NT2/D1 (cell line): Measurements from ENCODE around the gene MDM2.
"Not testable (repeated sequence)": the region's sequence is repeated elsewhere in the genome, so short reads cannot be mapped to it uniquely, and the experiment has no call there.

Source experiments
- DNase-seq: peaks from one replicate; pipeline ENCODE4 v3.0.0-alpha.2; 2011; ENCODE audit warnings: low read depth, low spot score
- H3K27me3 ChIP-seq: 2 replicates; pipeline ENCODE4 v1.6.0; 2011; ENCODE audit warnings: mild to moderate bottlenecking; ENCODE audit not compliant: insufficient read length, insufficient read depth
- H3K36me3 ChIP-seq: 2 replicates; pipeline ENCODE4 v1.6.1; 2011; ENCODE audit warnings: mild to moderate bottlenecking, low read length, mixed read lengths; ENCODE audit not compliant: insufficient read depth, insufficient read length
- H3K4me1 ChIP-seq: 2 replicates; pipeline ENCODE4 v1.5.1; 2011; ENCODE audit not compliant: insufficient read depth, insufficient read length
- H3K4me3 ChIP-seq: 2 replicates; pipeline ENCODE4 v1.5.1; 2011; ENCODE audit warnings: low read depth; ENCODE audit not compliant: insufficient read length
- H3K9ac ChIP-seq: 2 replicates; pipeline ENCODE4 v1.6.0; 2011; ENCODE audit warnings: low read depth; ENCODE audit not compliant: insufficient read length
- H3K9me3 ChIP-seq: 2 replicates; pipeline ENCODE4 v1.5.1; 2011; ENCODE audit warnings: mild to moderate bottlenecking, low read length; ENCODE audit not compliant: insufficient read depth
- SUZ12 ChIP-seq: IDR thresholded peaks from 2 replicates; pipeline ENCODE4 v1.6.1; 2011; ENCODE audit not compliant: insufficient read length, insufficient read depth; ENCODE audit errors: extremely low read depth
- YY1 ChIP-seq: IDR thresholded peaks from 2 replicates; pipeline ENCODE4 v1.6.1; 2011; ENCODE audit not compliant: insufficient read length, insufficient read depth
- ZNF274 ChIP-seq: IDR thresholded peaks from 2 replicates; pipeline ENCODE4 v1.6.1; 2011; ENCODE audit warnings: mild to moderate bottlenecking, low read depth, low read length

Gene MDM2

DNA sequence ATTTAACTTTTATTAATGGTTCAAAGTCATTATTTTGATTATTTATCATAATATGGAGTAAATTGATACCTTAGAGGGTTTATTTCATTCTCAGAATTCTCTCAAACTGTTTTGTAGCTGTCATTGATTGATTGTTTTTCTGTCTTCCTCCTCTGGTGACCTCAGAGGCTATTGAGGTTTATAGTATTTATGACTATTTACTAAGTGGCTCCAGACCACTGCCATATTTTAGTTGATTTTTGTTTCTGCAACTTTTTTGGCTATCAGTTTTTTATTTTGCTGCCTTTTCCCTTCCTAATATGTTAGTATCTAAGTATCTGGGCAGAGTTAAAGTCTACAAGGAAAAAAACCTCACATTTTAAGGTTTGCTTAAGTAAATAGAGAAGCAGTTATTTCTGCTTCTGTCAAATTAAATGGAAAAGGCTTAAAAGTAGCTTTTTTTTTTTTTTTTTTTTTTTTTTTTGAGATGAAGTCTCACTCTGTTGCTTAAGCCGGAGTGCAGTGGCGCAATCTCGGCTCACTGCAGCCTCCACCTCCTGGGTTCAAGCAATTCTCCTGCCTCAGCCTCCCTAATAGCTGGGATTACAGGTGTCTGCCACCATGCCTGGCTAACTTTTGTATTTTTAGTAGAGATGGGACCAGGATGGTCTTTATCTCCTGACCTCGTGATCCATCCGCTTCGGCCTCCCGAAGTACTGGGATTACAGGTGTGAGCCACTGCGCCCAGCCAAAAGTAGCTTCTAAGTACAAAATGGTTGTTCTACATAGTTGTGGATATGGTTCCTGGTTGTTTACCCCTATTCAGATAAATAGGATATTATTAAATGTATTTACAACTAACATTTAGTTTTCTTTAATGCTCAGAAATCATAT is 8.2 kb downstream of the MDM2 start:
- DNase-seq: no peak
- Histone ChIP-seq H3K4me1 (no peaks in the 10 kb centered on the region), H3K36me3 (peaks cover 93% of the 10 kb centered on the region), H3K27me3 (no peaks in the 10 kb centered on the region), H3K4me3 (no peak overlapping the region), H3K9me3 (no peaks in the 10 kb centered on the region), H3K9ac (no peak overlapping the region)
- TF ChIP-seq ZNF274 (no peak), YY1 (no peak), SUZ12 (no peak)

DNA sequence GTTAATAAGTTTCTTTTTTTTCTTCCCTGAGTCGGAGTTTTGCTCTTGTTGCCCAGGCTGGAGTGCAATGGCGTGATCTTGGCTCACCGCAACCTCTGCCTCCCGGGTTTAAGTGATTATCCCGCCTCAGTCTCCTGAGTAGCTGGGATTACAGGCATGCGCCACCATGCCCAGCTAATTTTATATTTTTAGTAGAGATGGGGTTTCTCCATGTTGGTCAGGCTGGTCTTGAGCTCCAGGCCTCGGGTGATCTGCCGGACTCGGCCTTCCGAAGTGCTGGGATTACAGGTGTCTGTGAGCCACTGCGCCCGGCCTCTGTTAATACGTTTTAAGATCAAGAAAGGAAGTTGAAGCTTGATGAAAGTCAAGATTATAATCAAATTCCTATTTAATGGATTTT is 11.5 kb downstream of the MDM2 start:
- not testable (repeated sequence) for H3K9me3 ChIP-seq, DNase-seq, H3K9ac ChIP-seq, H3K4me3 ChIP-seq, H3K27me3 ChIP-seq, H3K4me1 ChIP-seq
- peaks cover 92% of the 10 kb centered on the region for H3K36me3 ChIP-seq

DNA sequence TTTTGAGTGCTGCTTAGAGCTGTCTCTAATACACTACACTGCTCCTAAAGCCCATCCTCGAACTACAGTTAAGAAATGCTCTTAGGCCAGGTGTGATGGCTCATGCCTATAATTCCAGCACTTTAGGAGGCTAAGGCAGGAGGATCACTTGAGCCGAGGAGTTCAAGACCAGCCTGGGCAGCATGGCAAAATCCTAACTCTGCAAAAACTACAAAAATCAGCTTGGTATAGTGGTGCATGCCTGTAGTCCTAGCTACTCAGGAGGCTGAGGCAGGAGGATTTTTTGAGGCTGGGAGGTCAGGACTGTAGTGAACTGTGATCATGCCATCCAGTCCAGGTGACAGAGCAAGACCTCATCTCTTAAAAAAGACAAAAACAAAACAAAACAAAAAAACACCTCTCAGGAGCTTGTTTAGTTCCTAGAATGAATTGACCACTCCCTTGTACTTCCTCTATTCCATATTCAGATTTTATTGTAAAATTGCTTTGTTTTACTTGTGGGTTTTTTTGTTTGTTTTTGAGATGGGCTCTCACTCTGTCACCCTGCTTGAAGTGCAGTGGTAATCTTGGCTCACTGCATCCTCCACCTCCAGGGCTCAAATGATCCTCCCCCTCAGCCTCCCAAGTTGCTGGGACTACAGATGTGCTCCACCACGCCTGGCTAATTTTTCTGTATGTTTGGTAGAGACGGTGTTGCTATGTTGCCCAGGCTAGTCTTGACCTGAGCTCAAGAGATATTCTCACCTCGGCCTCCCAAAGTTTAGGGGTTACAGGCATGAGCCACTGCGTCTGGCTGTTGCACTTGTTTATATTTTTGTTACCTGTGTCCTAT is 13.6 kb downstream of the MDM2 start:
- TF ChIP-seq SUZ12: no peak
- no peak for TF ChIP-seq ZNF274
- TF ChIP-seq YY1: no peak
- no peaks in the 10 kb centered on the region for H3K4me1 ChIP-seq
- H3K9ac ChIP-seq: no peak overlapping the region
- peaks cover 90% of the 10 kb centered on the region for H3K36me3 ChIP-seq
- no peaks in the 10 kb centered on the region for H3K27me3 ChIP-seq
- H3K9me3 ChIP-seq: no peaks in the 10 kb centered on the region
- no peak for DNase-seq
- H3K4me3 ChIP-seq: no peak overlapping the region

DNA sequence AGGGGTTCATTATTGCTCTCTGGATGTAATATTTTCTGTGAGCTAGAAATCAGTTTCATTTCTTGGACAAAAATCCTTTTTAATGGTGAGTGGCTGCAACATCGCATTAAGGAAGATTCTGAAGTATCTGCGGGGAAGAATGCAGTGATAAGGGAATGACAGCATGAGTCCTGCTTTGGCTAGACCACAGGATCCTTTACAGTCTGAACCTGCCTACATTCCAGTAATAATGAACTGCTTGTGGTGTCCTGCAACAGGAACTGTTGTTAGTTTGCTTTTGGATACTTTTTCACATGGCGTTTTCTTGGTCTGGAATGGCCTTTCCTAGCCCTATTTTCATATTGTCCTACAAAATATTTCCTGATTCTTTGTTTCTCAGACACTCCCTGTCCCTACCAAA is 15.7 kb downstream of the MDM2 start:
- DNase-seq: no peak
- TF ChIP-seq SUZ12: no peak
- no peak for TF ChIP-seq YY1
- TF ChIP-seq ZNF274: no peak
- no peak overlapping the region for H3K4me3 ChIP-seq
- no peak overlapping the region for H3K9ac ChIP-seq
- H3K9me3 ChIP-seq: no peaks in the 10 kb centered on the region
- H3K27me3 ChIP-seq: no peaks in the 10 kb centered on the region
- H3K4me1 ChIP-seq: no peaks in the 10 kb centered on the region
- peaks cover 89% of the 10 kb centered on the region for H3K36me3 ChIP-seq

DNA sequence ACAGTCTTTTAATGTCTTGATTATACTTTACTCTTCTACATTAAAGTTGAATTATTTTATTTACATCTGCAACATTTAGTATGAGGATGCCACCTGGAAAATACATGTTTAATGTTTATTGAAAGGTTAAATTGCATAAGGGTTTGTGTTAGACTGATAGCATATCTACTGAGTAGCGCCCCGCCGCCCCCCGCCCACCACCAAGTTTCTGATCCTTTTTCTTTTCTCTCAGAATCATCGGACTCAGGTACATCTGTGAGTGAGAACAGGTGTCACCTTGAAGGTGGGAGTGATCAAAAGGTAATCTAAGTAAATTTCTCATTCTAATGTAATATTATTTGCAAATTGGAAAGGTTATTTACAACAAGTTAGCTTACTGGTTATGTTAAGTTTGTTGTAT is 16.2 kb downstream of the MDM2 start:
- TF ChIP-seq SUZ12: no peak
- no peak for TF ChIP-seq ZNF274
- no peak for TF ChIP-seq YY1
- H3K36me3 ChIP-seq: peaks cover 89% of the 10 kb centered on the region

DNA sequence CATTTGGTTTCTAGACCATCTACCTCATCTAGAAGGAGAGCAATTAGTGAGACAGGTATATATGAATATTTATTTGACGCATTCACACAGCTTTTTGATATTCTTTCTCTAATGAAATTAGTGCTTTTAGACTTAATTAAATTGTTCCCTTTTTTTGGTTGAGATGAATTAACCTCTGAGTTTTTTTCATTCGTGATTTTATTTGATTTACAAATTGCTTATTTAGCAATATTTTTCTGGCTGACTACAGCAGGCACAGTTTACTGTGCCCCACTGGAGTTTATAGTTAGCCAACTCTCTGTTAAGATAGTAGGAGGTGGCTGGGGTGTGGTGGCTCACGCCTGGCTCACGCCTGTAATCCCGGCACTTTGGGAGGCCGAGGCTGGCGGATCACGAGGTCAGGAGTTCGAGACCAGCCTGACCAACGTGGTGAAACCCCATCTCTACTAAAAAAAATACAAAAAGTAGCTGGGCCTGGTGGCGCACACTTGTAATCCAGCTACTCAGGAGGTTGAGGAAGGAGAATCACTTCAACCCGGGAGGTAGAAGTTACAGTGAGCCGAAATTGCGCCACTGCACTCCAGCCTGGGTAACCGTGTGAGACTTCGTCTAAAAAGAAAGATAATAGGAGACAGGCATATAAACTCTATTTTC is 16.7 kb downstream of the MDM2 start:
- H3K9ac ChIP-seq: no peak overlapping the region
- no peak overlapping the region for H3K4me3 ChIP-seq
- no peak for DNase-seq
- no peaks in the 10 kb centered on the region for H3K27me3 ChIP-seq
- H3K4me1 ChIP-seq: no peaks in the 10 kb centered on the region
- no peak for TF ChIP-seq YY1
- no peak for TF ChIP-seq SUZ12
- TF ChIP-seq ZNF274: no peak
- H3K36me3 ChIP-seq: peaks cover 89% of the 10 kb centered on the region
- no peaks in the 10 kb centered on the region for H3K9me3 ChIP-seq

More for the DNA sequence above, 16.2 kb downstream of the MDM2 start:
- H3K9me3 ChIP-seq: no peaks in the 10 kb centered on the region
- H3K27me3 ChIP-seq: no peaks in the 10 kb centered on the region
- no peaks in the 10 kb centered on the region for H3K4me1 ChIP-seq
- H3K9ac ChIP-seq: no peak overlapping the region
- DNase-seq: no peak
- no peak overlapping the region for H3K4me3 ChIP-seq
